MV-4-11 (cell line): Measurements from ENCODE around the gene RERGL.
A peak's percentile ranks its signal among the peaks of the same experiment; 100 is the strongest.
"Not testable (repeated sequence)": the region's sequence is repeated elsewhere in the genome, so short reads cannot be mapped to it uniquely, and the experiment has no call there.

Source experiments
- DNase-seq: peaks from one replicate; lab custom pipeline; 2025; lab: John Stamatoyannopoulos, UW

RERGL gene

GRCh38 chr12:18090093-18090492 lies at the start of gene RERGL:
TSS of gene RERGL (minus strand) at chr12:18090193. CDS start at chr12:18090140, 53 bp downstream.
- DNase-seq: no peak

- DNase-seq: peak; percentile 75
Observed at GRCh38 chr12:18139254-18139653, 49.3 kb upstream of the RERGL start.

DNA sequence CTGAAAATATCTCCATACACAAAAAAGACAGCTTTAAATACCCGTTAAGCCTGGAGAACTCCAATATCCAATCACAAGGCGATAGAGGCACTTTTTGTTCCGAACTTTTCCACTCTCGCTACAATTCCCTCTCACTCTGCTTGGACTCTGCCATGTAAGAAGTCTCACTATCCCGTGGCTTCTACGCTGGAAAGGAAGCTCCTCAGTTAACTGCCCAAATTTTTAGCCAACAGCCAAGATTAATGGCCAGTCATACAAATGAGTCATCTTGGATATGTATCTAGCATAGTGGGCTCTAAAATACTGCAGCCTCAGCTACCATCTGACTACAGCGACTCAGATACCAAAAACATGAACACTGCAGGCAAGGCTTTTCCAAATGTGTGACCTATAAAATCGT lies 45.5 kb upstream of the RERGL start:
- no peak for DNase-seq

DNA sequence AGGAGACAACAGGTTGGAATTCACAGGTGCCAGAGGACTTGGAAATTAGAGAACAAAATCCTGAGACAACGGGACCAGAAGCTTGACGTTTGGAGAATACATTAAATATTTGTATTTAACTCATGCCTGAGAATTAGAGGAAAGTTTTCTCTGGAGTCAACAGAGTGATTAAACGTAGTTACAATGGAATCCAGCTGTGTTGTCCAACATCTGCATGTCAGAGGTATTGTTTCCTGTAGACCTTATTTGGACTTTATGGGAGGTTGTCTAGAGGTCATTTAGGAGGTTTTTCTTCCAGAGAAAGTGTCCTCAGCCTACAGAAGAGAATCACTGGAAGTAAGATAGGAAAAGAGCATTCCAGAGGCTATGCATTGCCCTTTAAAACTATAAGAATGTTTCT lies 45.1 kb upstream of the RERGL start:
- DNase-seq: no peak

DNA sequence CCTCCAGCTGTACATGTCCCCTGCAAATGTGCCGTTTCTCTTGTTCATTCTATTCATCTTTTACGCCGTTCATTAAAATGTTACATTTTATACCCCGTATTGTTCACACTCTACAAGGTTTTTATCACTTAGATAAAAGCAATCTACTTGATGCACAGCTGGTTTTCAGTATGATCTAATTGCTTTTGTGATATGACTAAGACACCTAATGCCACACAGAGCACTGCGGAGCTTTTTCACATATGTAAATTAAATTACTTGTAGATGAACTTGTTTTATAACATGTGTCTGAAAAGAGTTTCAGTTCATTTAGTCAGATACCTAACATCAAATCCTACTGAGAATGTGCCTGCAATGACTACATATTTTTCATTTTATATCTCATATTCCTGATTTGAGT lies 40.9 kb upstream of the RERGL start:
- no peak for DNase-seq

DNA sequence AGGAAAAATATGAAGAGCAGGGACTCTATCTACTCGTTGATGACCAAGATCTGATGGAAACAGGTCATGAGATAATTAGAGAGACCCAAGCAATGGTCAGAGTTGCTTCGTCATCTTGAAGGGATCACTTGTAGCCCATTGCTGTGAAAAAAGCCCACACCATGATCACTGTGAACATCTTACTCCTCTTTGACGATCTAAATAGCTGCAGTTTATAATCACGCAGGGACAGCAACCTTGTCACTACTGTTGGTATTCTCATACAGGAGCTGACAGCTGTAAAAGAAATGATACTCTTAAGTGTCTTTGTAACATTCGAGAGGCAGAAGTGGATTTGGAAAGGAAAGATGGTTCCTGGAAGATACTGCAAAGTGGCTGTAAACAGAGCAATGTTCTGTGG lies 33.7 kb upstream of the RERGL start:
- no peak for DNase-seq

GRCh38 chr12:18120899-18121298 lies 30.9 kb upstream of the RERGL start:
- no peak for DNase-seq

- no peak for DNase-seq
Observed at GRCh38 chr12:18108611-18109010, 18.6 kb upstream of the RERGL start.

- no peak for DNase-seq
Observed at GRCh38 chr12:18103624-18104023, 13.6 kb upstream of the RERGL start.

- DNase-seq: peak; percentile 9
Observed at GRCh38 chr12:18101043-18101442, 11.1 kb upstream of the RERGL start.

DNA sequence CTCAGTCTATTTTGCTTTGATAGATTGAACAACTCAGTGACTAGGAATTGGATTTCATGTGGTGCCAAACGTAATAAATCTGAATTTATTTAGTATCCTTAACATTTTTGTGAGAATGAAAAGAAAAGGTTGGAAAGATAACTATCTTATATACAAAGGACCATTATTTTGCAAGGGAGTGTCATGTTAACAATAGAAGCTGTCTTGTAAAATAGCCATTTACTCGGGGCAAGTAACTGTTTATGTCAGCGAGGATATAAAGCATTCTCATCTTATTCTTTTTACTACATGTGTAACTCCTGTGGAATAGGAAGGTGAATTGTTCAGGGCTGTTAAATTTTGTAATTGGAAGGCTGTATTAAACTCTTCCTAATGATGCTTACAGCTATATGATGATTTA lies 5.9 kb downstream of the RERGL start:
- DNase-seq: no peak

DNA sequence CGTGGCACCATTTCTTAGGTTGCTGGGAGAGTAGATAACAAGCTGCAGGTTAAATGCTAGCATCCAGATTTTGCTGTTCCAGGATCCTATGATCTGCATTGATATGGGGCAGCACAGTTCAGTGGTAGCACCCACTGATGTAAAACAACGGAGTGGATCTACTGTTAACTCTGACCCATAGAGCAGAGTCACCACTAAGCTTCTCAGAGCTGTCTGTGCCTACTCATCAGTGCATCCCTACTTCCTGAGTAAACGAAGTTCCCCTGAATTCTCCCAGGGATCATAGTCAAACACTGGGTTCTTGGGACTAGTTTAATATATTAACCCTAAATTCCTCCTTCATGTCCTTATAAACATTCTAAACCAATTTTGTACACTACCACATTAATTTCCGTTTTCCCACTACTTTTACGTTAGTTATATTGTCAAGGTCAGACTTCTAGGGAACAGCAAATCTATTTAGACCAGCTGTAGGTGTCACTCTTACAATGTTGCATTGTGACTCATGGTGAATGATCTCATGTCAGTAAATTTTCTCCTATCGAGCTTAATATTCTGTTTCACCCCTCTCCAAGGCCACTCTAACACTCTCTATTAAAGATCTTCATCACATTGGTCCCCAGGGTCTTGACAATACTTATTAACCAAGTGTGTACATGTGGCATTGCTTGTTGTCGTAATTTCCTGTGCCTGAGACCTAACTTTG lies 10.3 kb downstream of the RERGL start:
- no peak for DNase-seq

GRCh38 chr12:18074001-18074400 lies 16.0 kb downstream of the RERGL start:
- no peak for DNase-seq

GRCh38 chr12:18072723-18073122 lies 17.3 kb downstream of the RERGL start:
- no peak for DNase-seq

DNA sequence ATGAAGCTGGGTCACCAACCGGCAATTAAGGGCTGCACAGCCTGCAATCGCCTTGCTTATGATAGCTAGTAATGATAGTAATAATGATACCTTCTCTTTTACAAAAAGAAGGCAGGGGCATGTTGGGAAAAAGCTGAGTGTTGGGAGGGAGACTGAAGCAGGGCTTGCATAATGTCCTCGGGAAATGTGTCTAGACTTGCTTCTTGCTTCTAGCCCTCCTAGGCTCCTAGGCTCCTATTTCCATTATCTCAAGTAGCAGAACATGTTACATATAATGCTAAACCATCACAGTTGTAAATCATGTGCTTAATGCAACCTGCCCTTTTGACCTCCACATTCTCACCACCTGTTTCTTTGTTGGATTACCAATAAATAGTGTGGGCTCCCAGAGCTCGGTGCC lies 18.7 kb downstream of the RERGL start:
- DNase-seq: no peak

DNA sequence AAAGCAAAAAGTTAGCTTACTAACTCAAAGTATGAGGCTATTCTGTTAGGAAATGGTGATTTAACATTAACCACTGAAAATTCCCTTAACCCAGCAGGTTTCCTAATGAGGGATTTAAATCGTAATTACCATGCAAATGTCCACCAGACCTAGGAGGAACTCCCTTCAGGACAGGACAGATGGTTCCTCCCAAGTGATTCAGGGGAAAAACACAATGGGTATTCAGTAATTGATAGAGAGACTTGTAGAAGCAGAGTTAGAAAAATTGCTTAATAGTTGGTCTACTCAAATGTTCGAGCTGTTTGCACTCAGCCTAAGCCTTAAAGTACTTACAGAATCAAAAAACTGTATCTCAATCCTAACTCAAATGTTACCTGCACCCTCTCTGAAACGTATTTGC lies 21.6 kb downstream of the RERGL start:
- DNase-seq: no peak

- no peak for DNase-seq
Observed at GRCh38 chr12:18066666-18067065, 23.3 kb downstream of the RERGL start.

DNA sequence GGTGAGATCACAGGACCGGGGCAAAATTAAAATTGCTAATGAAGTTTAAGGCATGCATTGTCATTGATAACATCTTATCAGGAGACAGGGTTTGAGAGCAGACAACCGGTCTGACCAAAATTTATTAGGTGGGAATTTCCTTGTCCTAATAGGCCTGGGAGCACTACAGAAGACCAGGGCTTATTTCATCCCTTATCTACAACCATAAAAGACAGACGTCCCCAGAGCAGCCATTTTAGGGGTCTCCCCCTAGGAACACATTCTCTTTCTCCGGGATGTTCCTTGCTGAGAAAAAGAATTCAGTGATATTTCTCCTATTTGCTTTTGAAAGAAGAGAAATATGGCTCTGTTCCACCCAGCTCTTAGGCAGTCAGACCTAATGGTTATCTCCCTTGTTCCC lies 27.1 kb downstream of the RERGL start:
- not testable (repeated sequence) for DNase-seq

DNA sequence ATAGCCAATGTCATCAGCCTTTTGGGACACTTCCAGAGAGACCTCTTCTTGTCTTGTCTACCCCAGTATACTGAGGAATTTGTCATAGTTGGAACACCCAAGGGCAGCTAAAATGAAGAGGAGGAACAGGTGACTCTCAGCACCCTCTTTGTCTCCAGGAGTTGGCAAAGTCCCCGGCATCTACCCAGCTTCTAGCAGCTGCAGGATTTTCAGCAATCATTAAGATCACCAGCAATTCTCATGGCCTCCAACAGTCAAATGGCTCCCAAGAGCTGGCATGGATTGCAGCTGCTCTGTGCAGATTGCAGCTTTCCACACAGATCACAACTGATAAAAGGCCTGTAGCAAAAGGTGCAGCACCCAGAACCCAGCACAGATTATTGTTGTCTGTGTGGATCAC lies 32.9 kb downstream of the RERGL start:
- DNase-seq: no peak

DNA sequence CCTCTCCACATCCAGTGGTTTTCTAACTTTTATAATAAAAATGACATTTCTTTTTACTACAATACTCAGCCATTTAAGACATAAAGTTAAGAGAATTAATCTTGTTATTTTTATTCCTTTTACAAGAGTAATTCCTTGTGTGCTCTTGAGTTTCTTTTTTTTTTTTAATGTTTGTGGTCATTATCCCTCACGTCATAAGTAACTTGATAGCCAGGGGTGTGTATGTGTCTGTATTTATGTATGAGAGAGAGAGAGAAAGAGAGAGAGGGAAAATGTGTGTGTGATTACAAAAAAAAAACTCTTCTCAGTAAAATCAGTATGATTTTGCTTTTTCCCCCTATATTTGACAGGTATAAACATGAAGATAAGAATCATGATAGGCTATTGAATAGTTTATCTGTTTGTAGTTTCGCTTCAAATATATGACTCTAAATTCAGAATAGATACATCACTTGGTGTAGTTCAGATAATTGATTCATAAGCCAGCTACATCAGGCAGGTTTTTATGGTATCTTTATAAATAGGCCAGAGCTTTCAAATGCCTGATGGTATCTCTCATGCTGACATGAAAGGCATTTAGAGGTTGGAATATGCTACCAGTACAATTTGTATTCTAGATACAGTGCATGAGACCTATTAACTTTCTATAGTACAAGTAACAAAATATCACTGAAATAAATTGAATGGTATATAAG lies 34.9 kb downstream of the RERGL start:
- DNase-seq: no peak

- DNase-seq: no peak
Observed at GRCh38 chr12:18045446-18045992, 44.5 kb downstream of the RERGL start.

GRCh38 chr12:18040060-18040742 lies 49.8 kb downstream of the RERGL start:
- not testable (repeated sequence) for DNase-seq
